B cell (primary cell): Measurements from ENCODE around the gene KLHL30.

Experiments used
- EZH2 ChIP-seq: IDR thresholded peaks from 2 replicates; pipeline ENCODE4 v1.6.1; 2012; ENCODE audit warnings: borderline replicate concordance, low read depth, mild to moderate bottlenecking, moderate library complexity, low read length; ENCODE audit not compliant: insufficient read depth, poor library complexity, severe bottlenecking
- TF ChIP-seq, protein P1 (sequence below): fragments of 200-600 bp; IDR thresholded peaks from one replicate; pipeline ENCODE4 v1.8.0; 2022; ENCODE audit warnings: antibody characterized with exemption, mild to moderate bottlenecking

DNA sequence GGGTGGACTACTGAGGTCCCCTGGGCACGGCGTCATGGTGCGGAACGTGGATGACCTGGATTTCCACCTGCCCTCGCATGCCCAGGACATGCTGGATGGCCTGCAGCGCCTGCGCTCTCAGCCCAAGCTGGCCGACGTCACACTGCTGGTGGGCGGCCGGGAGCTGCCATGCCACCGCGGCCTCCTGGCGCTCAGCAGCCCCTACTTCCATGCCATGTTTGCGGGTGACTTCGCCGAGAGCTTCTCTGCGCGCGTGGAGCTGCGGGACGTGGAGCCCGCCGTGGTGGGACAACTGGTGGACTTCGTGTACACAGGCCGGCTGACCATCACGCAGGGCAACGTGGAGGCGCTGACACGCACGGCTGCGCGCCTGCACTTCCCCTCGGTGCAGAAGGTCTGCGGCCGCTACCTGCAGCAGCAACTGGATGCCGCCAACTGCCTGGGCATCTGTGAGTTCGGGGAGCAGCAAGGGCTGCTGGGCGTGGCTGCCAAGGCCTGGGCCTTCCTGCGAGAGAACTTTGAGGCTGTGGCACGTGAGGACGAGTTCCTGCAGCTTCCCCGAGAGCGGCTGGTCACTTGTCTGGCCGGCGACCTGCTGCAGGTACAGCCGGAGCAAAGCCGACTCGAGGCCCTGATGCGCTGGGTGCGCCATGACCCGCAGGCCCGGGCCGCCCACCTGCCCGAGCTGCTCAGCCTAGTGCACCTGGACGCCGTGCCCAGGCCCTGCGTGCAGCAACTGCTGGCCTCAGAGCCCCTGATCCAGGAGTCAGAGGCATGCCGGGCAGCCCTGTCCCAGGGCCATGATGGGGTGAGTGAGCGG is 2.5 kb downstream of the KLHL30 start:
- TF ChIP-seq, protein P1, sequence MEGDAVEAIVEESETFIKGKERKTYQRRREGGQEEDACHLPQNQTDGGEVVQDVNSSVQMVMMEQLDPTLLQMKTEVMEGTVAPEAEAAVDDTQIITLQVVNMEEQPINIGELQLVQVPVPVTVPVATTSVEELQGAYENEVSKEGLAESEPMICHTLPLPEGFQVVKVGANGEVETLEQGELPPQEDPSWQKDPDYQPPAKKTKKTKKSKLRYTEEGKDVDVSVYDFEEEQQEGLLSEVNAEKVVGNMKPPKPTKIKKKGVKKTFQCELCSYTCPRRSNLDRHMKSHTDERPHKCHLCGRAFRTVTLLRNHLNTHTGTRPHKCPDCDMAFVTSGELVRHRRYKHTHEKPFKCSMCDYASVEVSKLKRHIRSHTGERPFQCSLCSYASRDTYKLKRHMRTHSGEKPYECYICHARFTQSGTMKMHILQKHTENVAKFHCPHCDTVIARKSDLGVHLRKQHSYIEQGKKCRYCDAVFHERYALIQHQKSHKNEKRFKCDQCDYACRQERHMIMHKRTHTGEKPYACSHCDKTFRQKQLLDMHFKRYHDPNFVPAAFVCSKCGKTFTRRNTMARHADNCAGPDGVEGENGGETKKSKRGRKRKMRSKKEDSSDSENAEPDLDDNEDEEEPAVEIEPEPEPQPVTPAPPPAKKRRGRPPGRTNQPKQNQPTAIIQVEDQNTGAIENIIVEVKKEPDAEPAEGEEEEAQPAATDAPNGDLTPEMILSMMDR, result no peak
- TF ChIP-seq EZH2, result no peak
